Neural progenitor cell (in vitro differentiated cells): Measurements from ENCODE around the gene TEPSIN. TPM values are rescaled to one million over a fixed set of nuclear protein-coding genes. Genes with fewer than 3 reads are reported as not detected.

Experiments used
- DNase-seq: peaks from one replicate; pipeline ENCODE4 v3.0.0-alpha.2; 2016; ENCODE audit warnings: low spot score
- H2AFZ ChIP-seq: fragments of 200-600 bp; sonication (generic); replicated peaks from 2 replicates; pipeline ENCODE4 v1.6.1; 2016; ENCODE audit warnings: antibody characterized with exemption
- H3F3A ChIP-seq: fragments of 200-600 bp; sonication (generic); 2 replicates; pipeline ENCODE4 v1.6.1; 2016; ENCODE audit warnings: antibody characterized with exemption, low read depth
- H3K27ac ChIP-seq: fragments of 200-600 bp; sonication (generic); 2 replicates; pipeline ENCODE4 v1.5.1; 2016; ENCODE audit warnings: mild to moderate bottlenecking
- H3K27me3 ChIP-seq: fragments of 200-600 bp; sonication (generic); 2 replicates; pipeline ENCODE4 v1.6.1; 2016; ENCODE audit warnings: mild to moderate bottlenecking, moderate library complexity
- H3K36me3 ChIP-seq: fragments of 200-600 bp; sonication (generic); 2 replicates; pipeline ENCODE4 v1.5.1; 2016
- H3K4me1 ChIP-seq: fragments of 200-600 bp; sonication (generic); 2 replicates; pipeline ENCODE4 v1.6.1; 2016; ENCODE audit warnings: mixed run types
- H3K4me2 ChIP-seq: fragments of 200-600 bp; sonication (generic); 2 replicates; pipeline ENCODE4 v1.6.1; 2016
- H3K4me3 ChIP-seq: fragments of 200-600 bp; sonication (generic); 2 replicates; pipeline ENCODE4 v1.5.1; 2016
- H3K79me2 ChIP-seq: fragments of 200-600 bp; sonication (generic); 2 replicates; pipeline ENCODE4 v1.6.1; 2016; ENCODE audit warnings: low read depth
- H3K9ac ChIP-seq: fragments of 200-600 bp; sonication (generic); 2 replicates; pipeline ENCODE4 v1.6.1; 2016
- H3K9me3 ChIP-seq: fragments of 200-600 bp; sonication (generic); 2 replicates; pipeline ENCODE4 v1.5.1; 2016; ENCODE audit warnings: low read depth
- H4K20me1 ChIP-seq: fragments of 200-600 bp; sonication (generic); 2 replicates; pipeline ENCODE4 v1.6.1; 2016; ENCODE audit warnings: low read depth
- H3K27ac Mint-ChIP-seq: 3 replicates; pipeline ENCODE4 v1.8.0; 2021; ENCODE audit warnings: mixed read lengths
- H3K27me3 Mint-ChIP-seq: 2 replicates; pipeline ENCODE4 v1.8.0; 2022; ENCODE audit warnings: low read depth, mild to moderate bottlenecking, inconsistent platforms, moderate library complexity, mixed read lengths; ENCODE audit not compliant: insufficient read depth
- H3K36me3 Mint-ChIP-seq: 3 replicates; pipeline ENCODE4 v1.8.0; 2021; ENCODE audit warnings: mixed read lengths
- H3K4me1 Mint-ChIP-seq: 3 replicates; pipeline ENCODE4 v1.8.0; 2021; ENCODE audit warnings: mixed read lengths
- H3K4me3 Mint-ChIP-seq: 3 replicates; pipeline ENCODE4 v1.8.0; 2021; ENCODE audit warnings: mild to moderate bottlenecking, moderate library complexity, mixed read lengths
- H3K9me3 Mint-ChIP-seq: 3 replicates; pipeline ENCODE4 v1.8.0; 2020; ENCODE audit warnings: mixed read lengths
- CTCF ChIP-seq: fragments of 200-600 bp; sonication (generic); IDR thresholded peaks from 2 replicates; pipeline ENCODE4 v1.5.1; 2017; ENCODE audit warnings: antibody characterized with exemption, mild to moderate bottlenecking
- EZH2 ChIP-seq: fragments of 200-600 bp; sonication (generic); IDR thresholded peaks from 2 replicates; pipeline ENCODE4 v1.6.1; 2017; ENCODE audit warnings: antibody characterized with exemption, mild to moderate bottlenecking, moderate library complexity
- EZH2phosphoT487 ChIP-seq: fragments of 200-600 bp; sonication (generic); IDR thresholded peaks from 2 replicates; pipeline ENCODE4 v1.6.1; 2017; ENCODE audit warnings: antibody characterized with exemption
- total RNA-seq: library from RNA; depleted of rRNA; stranded (reverse); fragments of >200 nt; gene quantifications from 2 replicates; pipeline ENCODE4 v1.2.3, GENCODE V29; 2015; ENCODE audit warnings: low replicate concordance

TEPSIN gene
- total RNA-seq, 1 donor from 2014 or later, result 20.6 TPM

- H3K79me2 ChIP-seq, result peaks cover 10% of the 10 kb centered on the region
- no peak overlapping the region for H3K4me2 ChIP-seq
- no peaks in the 10 kb centered on the region for H3K9me3 ChIP-seq
- H3K4me1 Mint-ChIP-seq, result peaks cover 3% of the 10 kb centered on the region
- H3K27ac ChIP-seq, result no peak overlapping the region
- H3K36me3 ChIP-seq, result no peaks in the 10 kb centered on the region
- no peak for TF ChIP-seq CTCF
- TF ChIP-seq EZH2phosphoT487, result no peak
- no peak for TF ChIP-seq EZH2
- no peaks in the 10 kb centered on the region for H3K27me3 ChIP-seq
- no peak for DNase-seq
- H3K27ac Mint-ChIP-seq, result no peak overlapping the region
- no peak overlapping the region for H2AFZ ChIP-seq
- H3K4me3 ChIP-seq, result no peak overlapping the region
- H3K4me3 Mint-ChIP-seq, result no peak overlapping the region
- peaks cover 5% of the 10 kb centered on the region for H3K36me3 Mint-ChIP-seq
- H3K27me3 Mint-ChIP-seq, result peaks cover 4% of the 10 kb centered on the region
- H3K9me3 Mint-ChIP-seq, result no peaks in the 10 kb centered on the region
- H3K4me1 ChIP-seq, result no peaks in the 10 kb centered on the region
- H3F3A ChIP-seq, result peaks cover 5% of the 10 kb centered on the region
- H4K20me1 ChIP-seq, result peaks cover 10% of the 10 kb centered on the region
- H3K9ac ChIP-seq, result no peak overlapping the region
Measured at GRCh38 chr17:81210466-81210865, 28.4 kb downstream of the TEPSIN start.

- H3K79me2 ChIP-seq, result peaks cover 10% of the 10 kb centered on the region
- H3K9ac ChIP-seq, result no peak overlapping the region
- Mint-ChIP-seq H3K36me3 (peaks cover 7% of the 10 kb centered on the region), H3K27ac (no peak overlapping the region), H3K4me1 (peaks cover 3% of the 10 kb centered on the region), H3K27me3 (peaks cover 4% of the 10 kb centered on the region), H3K4me3 (no peak overlapping the region), H3K9me3 (no peaks in the 10 kb centered on the region)
- H3K9me3 ChIP-seq, result no peaks in the 10 kb centered on the region
- peak overlapping the region; percentile 67 for H3K27ac ChIP-seq
- peak; percentile 28 for DNase-seq
- peaks cover 5% of the 10 kb centered on the region for H3F3A ChIP-seq
- H3K27me3 ChIP-seq, result no peaks in the 10 kb centered on the region
- H2AFZ ChIP-seq, result no peak overlapping the region
- H3K4me3 ChIP-seq, result no peak overlapping the region
- no peaks in the 10 kb centered on the region for H3K4me1 ChIP-seq
- no peak overlapping the region for H3K4me2 ChIP-seq
- H4K20me1 ChIP-seq, result peaks cover 10% of the 10 kb centered on the region
- H3K36me3 ChIP-seq, result no peaks in the 10 kb centered on the region
- TF ChIP-seq EZH2phosphoT487, result no peak
- no peak for TF ChIP-seq EZH2
- TF ChIP-seq CTCF, result no peak
Measured at GRCh38 chr17:81209141-81209540, 29.7 kb downstream of the TEPSIN start.

GRCh38 chr17:81208651-81209050, 30.2 kb downstream of the TEPSIN start:
- peaks cover 7% of the 10 kb centered on the region for H3K36me3 Mint-ChIP-seq
- peaks cover 10% of the 10 kb centered on the region for H3K79me2 ChIP-seq
- no peaks in the 10 kb centered on the region for H3K4me1 ChIP-seq
- H3K9me3 ChIP-seq, result no peaks in the 10 kb centered on the region
- no peak overlapping the region for H3K4me2 ChIP-seq
- peaks cover 3% of the 10 kb centered on the region for H3K4me1 Mint-ChIP-seq
- no peak overlapping the region for H3K4me3 Mint-ChIP-seq
- H3K27ac Mint-ChIP-seq, result no peak overlapping the region
- no peaks in the 10 kb centered on the region for H3K36me3 ChIP-seq
- no peaks in the 10 kb centered on the region for H3K27me3 ChIP-seq
- no peak for DNase-seq
- H4K20me1 ChIP-seq, result peaks cover 10% of the 10 kb centered on the region
- TF ChIP-seq EZH2 (no peak), CTCF (no peak), EZH2phosphoT487 (no peak)
- H2AFZ ChIP-seq, result no peak overlapping the region
- H3K27me3 Mint-ChIP-seq, result peaks cover 4% of the 10 kb centered on the region
- H3K27ac ChIP-seq, result no peak overlapping the region
- peaks cover 5% of the 10 kb centered on the region for H3F3A ChIP-seq
- no peak overlapping the region for H3K4me3 ChIP-seq
- no peaks in the 10 kb centered on the region for H3K9me3 Mint-ChIP-seq
- H3K9ac ChIP-seq, result no peak overlapping the region
